Large intestine (tissue), 3 donors: ENCODE data around the gene LSM3. TPM values are rescaled to one million over a fixed set of nuclear protein-coding genes. Genes with fewer than 3 reads are reported as not detected.

Source experiments
- DNase-seq, 2 donors: peaks; one replicate each; pipeline versions ENCODE4 v3.0.0 to v3.0.0-alpha.2; 2013
- H3K27ac ChIP-seq: one replicate; pipeline ENCODE4 v1.5.1; 2013; ENCODE audit warnings: low read length
- H3K27me3 ChIP-seq: 2 replicates; pipeline ENCODE4 v1.6.1; 2013; ENCODE audit warnings: low read length; ENCODE audit not compliant: control insufficient read depth, insufficient read depth
- H3K36me3 ChIP-seq: 2 replicates; pipeline ENCODE4 v1.6.1; 2013; ENCODE audit warnings: low read length; ENCODE audit not compliant: control insufficient read depth, insufficient read depth
- H3K4me1 ChIP-seq: one replicate; pipeline ENCODE4 v1.6.1; 2013; ENCODE audit warnings: low read length; ENCODE audit not compliant: control insufficient read depth, insufficient read depth
- H3K4me3 ChIP-seq: one replicate; pipeline ENCODE4 v1.5.1; 2013; ENCODE audit warnings: low read length
- H3K9me3 ChIP-seq: one replicate; pipeline ENCODE4 v1.6.1; 2013; ENCODE audit warnings: mild to moderate bottlenecking, low read depth, low read length, moderate library complexity; ENCODE audit not compliant: control insufficient read depth
- WGBS: methylation state at CpG from one replicate; pipeline ENCODE4 v1.1.5; 2013; ENCODE audit warnings: low lambda C conversion rate; ENCODE audit not compliant: insufficient coverage; 5-methylcytosine and 5-hydroxymethylcytosine counted together
- polyA plus RNA-seq: library from polyadenylated mRNA; unstranded; fragments of 120-200 nt; gene quantifications from one replicate; pipeline ENCODE4 v1.2.1, GENCODE V29; 2013

Gene LSM3
- polyA plus RNA-seq, 1 donor = 13.7 TPM

DNA sequence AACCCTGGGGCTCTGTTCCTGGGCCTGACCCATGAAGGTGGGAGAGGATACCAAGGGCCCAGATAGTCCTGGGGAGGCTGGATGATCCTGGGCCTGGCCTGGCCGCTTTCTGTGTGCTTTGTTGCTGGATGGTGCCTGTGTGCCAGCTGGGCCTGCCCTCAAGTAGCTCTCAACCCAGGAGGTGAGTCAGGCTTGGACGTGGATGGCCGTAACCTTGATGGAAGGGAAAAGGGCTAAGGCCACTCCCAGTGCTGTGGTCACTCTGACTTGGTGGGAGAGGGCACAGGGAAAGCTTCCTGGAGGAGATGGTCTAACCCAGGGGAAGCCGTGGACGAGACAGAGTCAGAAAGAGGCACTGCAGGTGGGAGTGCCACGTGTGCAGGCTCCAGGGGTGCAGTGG, 44.3 kb upstream of the LSM3 start:
- H3K4me1 ChIP-seq = peaks cover 18% of the 10 kb centered on the region
- no peak overlapping the region for H3K4me3 ChIP-seq
- H3K27me3 ChIP-seq = no peaks in the 10 kb centered on the region
- H3K36me3 ChIP-seq = peaks cover 90% of the 10 kb centered on the region
- H3K9me3 ChIP-seq = no peaks in the 10 kb centered on the region
- H3K27ac ChIP-seq = no peak overlapping the region
- no CpG with 5 or more reads among the region's 6 CpGs for WGBS
- DNase-seq = no peak

- Histone ChIP-seq H3K4me1 (peaks cover 18% of the 10 kb centered on the region), H3K9me3 (no peaks in the 10 kb centered on the region), H3K36me3 (peaks cover 91% of the 10 kb centered on the region), H3K4me3 (no peak overlapping the region), H3K27ac (no peak overlapping the region), H3K27me3 (no peaks in the 10 kb centered on the region)
- DNase-seq = no peak
- no CpG with 5 or more reads among the region's 11 CpGs for WGBS
Observed at GRCh38 chr3:14135581-14135980, 43.0 kb upstream of the LSM3 start.

- peaks cover 18% of the 10 kb centered on the region for H3K4me1 ChIP-seq
- no CpG with 5 or more reads among the region's 3 CpGs for WGBS
- H3K4me3 ChIP-seq = no peak overlapping the region
- no peak overlapping the region for H3K27ac ChIP-seq
- peaks cover 90% of the 10 kb centered on the region for H3K36me3 ChIP-seq
- H3K9me3 ChIP-seq = no peaks in the 10 kb centered on the region
- H3K27me3 ChIP-seq = no peaks in the 10 kb centered on the region
- no peak for DNase-seq
Observed at GRCh38 chr3:14137004-14137403, 41.6 kb upstream of the LSM3 start.

GRCh38 chr3:14137445-14137844, 41.2 kb upstream of the LSM3 start:
- no peaks in the 10 kb centered on the region for H3K27me3 ChIP-seq
- H3K4me3 ChIP-seq = no peak overlapping the region
- no peaks in the 10 kb centered on the region for H3K9me3 ChIP-seq
- peaks cover 13% of the 10 kb centered on the region for H3K4me1 ChIP-seq
- no CpG with 5 or more reads among the region's 3 CpGs for WGBS
- DNase-seq = no peak
- peaks cover 89% of the 10 kb centered on the region for H3K36me3 ChIP-seq
- H3K27ac ChIP-seq = no peak overlapping the region

GRCh38 chr3:14138109-14138877, 40.3 kb upstream of the LSM3 start:
- H3K36me3 ChIP-seq = peaks cover 91% of the 10 kb centered on the region
- no peaks in the 10 kb centered on the region for H3K9me3 ChIP-seq
- no peak for DNase-seq
- H3K4me1 ChIP-seq = peaks cover 5% of the 10 kb centered on the region
- no peaks in the 10 kb centered on the region for H3K27me3 ChIP-seq
- H3K4me3 ChIP-seq = no peak overlapping the region
- WGBS = no CpG with 5 or more reads among the region's 16 CpGs
- no peak overlapping the region for H3K27ac ChIP-seq

- Histone ChIP-seq H3K36me3 (peaks cover 86% of the 10 kb centered on the region), H3K4me3 (no peak overlapping the region)
Observed at GRCh38 chr3:14138878-14139655, 39.5 kb upstream of the LSM3 start.

GRCh38 chr3:14139771-14140170, 38.8 kb upstream of the LSM3 start:
- Histone ChIP-seq H3K4me3 (no peak overlapping the region), H3K9me3 (no peaks in the 10 kb centered on the region), H3K27me3 (no peaks in the 10 kb centered on the region), H3K4me1 (peaks cover 10% of the 10 kb centered on the region), H3K27ac (no peak overlapping the region), H3K36me3 (peaks cover 79% of the 10 kb centered on the region)
- DNase-seq = no peak
- WGBS = no CpG with 5 or more reads among the region's 5 CpGs

More at GRCh38 chr3:14138878-14139655, 39.5 kb upstream of the LSM3 start:
- no peak for DNase-seq
- no peak overlapping the region for H3K27ac ChIP-seq
- no peaks in the 10 kb centered on the region for H3K27me3 ChIP-seq
- no CpG with 5 or more reads among the region's 14 CpGs for WGBS
- peaks cover 5% of the 10 kb centered on the region for H3K4me1 ChIP-seq
- no peaks in the 10 kb centered on the region for H3K9me3 ChIP-seq

- Histone ChIP-seq H3K27me3 (no peaks in the 10 kb centered on the region), H3K4me3 (no peak overlapping the region), H3K4me1 (peaks cover 19% of the 10 kb centered on the region), H3K36me3 (peaks cover 75% of the 10 kb centered on the region), H3K27ac (no peak overlapping the region), H3K9me3 (no peaks in the 10 kb centered on the region)
- WGBS = no CpG with 5 or more reads among the region's 2 CpGs
- no peak for DNase-seq
Observed at GRCh38 chr3:14140668-14141067, 37.9 kb upstream of the LSM3 start.

DNA sequence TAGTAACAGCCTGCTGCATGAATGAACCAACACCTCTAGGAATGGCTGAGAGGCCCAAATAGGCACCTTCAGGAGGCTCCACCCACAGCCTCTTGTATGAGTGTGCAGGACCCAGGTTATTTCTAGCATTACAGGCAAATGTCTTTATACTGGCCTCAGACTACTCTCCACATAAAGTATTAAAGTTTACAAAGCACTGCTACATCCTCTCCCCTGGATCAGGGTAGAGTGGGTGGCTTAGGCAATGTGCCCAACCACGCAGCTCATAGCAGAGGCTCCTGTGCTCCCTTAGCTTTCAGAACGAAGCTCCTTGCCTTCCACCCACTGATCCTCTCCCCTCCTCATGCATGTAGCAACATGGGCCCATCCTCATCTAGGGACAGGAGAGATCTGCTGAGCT, 37.5 kb upstream of the LSM3 start:
- WGBS = no CpG with 5 or more reads among the region's 2 CpGs
- Histone ChIP-seq H3K36me3 (peaks cover 75% of the 10 kb centered on the region), H3K27ac (no peak overlapping the region), H3K27me3 (no peaks in the 10 kb centered on the region), H3K9me3 (no peaks in the 10 kb centered on the region), H3K4me3 (no peak overlapping the region), H3K4me1 (peaks cover 20% of the 10 kb centered on the region)
- no peak for DNase-seq

- no CpG with 5 or more reads among the region's 19 CpGs for WGBS
- Histone ChIP-seq H3K27ac (no peak overlapping the region), H3K4me3 (no peak overlapping the region)
Observed at GRCh38 chr3:14141602-14142341, 36.8 kb upstream of the LSM3 start.

More at GRCh38 chr3:14141602-14142341, 36.8 kb upstream of the LSM3 start:
- DNase-seq = no peak
- H3K9me3 ChIP-seq = no peaks in the 10 kb centered on the region
- H3K36me3 ChIP-seq = peaks cover 78% of the 10 kb centered on the region
- H3K4me1 ChIP-seq = peaks cover 21% of the 10 kb centered on the region
- no peaks in the 10 kb centered on the region for H3K27me3 ChIP-seq
